B cell (primary cell): ENCODE results near the gene SSBP2.

Experiments used
- EZH2 ChIP-seq: IDR thresholded peaks from 2 replicates; pipeline ENCODE4 v1.6.1; 2012; ENCODE audit warnings: borderline replicate concordance, low read depth, mild to moderate bottlenecking, moderate library complexity, low read length; ENCODE audit not compliant: insufficient read depth, poor library complexity, severe bottlenecking
- TF ChIP-seq, protein P1 (sequence below): fragments of 200-600 bp; IDR thresholded peaks from one replicate; pipeline ENCODE4 v1.8.0; 2022; ENCODE audit warnings: antibody characterized with exemption, mild to moderate bottlenecking

DNA sequence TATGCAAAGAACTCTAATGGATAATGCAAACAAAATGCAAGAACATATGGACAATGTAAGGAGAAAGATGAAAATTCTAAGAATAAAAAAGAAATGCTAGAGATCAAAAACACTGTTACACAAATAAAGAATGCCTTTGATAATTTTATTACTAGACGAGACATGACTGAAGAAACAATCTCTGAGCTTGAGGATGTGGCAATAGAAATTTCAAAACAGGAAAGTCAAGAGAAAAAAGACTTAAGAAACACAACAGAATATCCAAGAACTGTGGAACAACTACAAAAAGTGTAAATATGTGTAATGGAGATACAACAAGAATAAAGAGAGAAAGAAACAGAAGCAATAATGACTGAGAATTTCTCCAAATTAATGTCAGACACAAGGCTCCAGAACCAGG is 216.5 kb downstream of the SSBP2 start:
- TF ChIP-seq, protein P1, sequence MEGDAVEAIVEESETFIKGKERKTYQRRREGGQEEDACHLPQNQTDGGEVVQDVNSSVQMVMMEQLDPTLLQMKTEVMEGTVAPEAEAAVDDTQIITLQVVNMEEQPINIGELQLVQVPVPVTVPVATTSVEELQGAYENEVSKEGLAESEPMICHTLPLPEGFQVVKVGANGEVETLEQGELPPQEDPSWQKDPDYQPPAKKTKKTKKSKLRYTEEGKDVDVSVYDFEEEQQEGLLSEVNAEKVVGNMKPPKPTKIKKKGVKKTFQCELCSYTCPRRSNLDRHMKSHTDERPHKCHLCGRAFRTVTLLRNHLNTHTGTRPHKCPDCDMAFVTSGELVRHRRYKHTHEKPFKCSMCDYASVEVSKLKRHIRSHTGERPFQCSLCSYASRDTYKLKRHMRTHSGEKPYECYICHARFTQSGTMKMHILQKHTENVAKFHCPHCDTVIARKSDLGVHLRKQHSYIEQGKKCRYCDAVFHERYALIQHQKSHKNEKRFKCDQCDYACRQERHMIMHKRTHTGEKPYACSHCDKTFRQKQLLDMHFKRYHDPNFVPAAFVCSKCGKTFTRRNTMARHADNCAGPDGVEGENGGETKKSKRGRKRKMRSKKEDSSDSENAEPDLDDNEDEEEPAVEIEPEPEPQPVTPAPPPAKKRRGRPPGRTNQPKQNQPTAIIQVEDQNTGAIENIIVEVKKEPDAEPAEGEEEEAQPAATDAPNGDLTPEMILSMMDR: no peak
- no peak for TF ChIP-seq EZH2
